ENCODE measurements around the gene ATP6V0A1. TPM values are rescaled to one million over a fixed set of nuclear protein-coding genes. Genes with fewer than 3 reads are reported as not detected.
A peak's percentile ranks its signal among the peaks of the same experiment; 100 is the strongest.
"Not testable (repeated sequence)": the region's sequence is repeated elsewhere in the genome, so short reads cannot be mapped to it uniquely, and the experiment has no call there.

ATP6V0A1 gene
- total and polyA plus RNA-seq, 2 donors from 2014 or later: 108 to 110 TPM

DNA sequence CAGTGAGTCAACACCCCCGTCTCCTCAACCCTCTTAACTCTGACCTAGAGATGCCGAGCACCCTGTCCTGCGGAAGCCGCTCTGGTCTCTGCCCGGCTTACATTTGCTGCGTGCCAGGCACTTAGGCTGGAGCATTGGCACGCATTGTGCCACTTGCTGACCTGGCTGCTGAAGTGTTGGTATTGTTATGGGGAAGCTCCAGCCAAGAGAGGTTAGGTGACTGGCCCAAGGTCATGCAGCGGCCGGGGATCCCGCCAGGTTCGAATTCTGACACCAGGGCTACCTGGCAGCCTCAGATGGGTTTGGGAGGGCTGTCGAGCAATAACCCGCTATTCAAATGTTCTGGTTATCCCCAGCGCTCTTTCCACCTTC, 89.0 kb downstream of the ATP6V0A1 start:
- FAIRE-seq: no peak
- Histone ChIP-seq H3K27ac (ENCODE audit: low read depth in 2 of 2, low read length in 2 of 2) (no peak overlapping the region), H3K9ac (ENCODE audit: low read length in 3 of 3) (no peak overlapping the region), H3K9me3 (ENCODE audit: control insufficient read depth in 2 of 3, insufficient read depth in 1 of 3, low read length in 3 of 3) (no peaks in the 10 kb centered on the region), H3K36me3 (ENCODE audit: control insufficient read depth in 2 of 3, insufficient read depth in 3 of 3, low read length in 3 of 3) (peaks cover 0 to 1% (median 0%) of the 10 kb centered on the region in 3 donors), H3K27me3 (ENCODE audit: control insufficient read depth, insufficient read depth, low read length) (no peaks in the 10 kb centered on the region), H3K4me1 (ENCODE audit: control insufficient read depth in 2 of 3, insufficient read depth in 2 of 3, low read depth in 1 of 3, low read length in 3 of 3) (peaks cover 0 to 3% (median 0%) of the 10 kb centered on the region in 3 donors), H3K4me3 (ENCODE audit: low read length in 3 of 3) (no peak overlapping the region)
- TF ChIP-seq, protein P1, sequence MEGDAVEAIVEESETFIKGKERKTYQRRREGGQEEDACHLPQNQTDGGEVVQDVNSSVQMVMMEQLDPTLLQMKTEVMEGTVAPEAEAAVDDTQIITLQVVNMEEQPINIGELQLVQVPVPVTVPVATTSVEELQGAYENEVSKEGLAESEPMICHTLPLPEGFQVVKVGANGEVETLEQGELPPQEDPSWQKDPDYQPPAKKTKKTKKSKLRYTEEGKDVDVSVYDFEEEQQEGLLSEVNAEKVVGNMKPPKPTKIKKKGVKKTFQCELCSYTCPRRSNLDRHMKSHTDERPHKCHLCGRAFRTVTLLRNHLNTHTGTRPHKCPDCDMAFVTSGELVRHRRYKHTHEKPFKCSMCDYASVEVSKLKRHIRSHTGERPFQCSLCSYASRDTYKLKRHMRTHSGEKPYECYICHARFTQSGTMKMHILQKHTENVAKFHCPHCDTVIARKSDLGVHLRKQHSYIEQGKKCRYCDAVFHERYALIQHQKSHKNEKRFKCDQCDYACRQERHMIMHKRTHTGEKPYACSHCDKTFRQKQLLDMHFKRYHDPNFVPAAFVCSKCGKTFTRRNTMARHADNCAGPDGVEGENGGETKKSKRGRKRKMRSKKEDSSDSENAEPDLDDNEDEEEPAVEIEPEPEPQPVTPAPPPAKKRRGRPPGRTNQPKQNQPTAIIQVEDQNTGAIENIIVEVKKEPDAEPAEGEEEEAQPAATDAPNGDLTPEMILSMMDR (IDR thresholded peaks at IDR 0.05; ENCODE audit: borderline replicate concordance, extremely low read depth, insufficient read depth): no peak
- DNase-seq: no peak
- intact Hi-C loops (cut with DNase I): no loop called here

DNA sequence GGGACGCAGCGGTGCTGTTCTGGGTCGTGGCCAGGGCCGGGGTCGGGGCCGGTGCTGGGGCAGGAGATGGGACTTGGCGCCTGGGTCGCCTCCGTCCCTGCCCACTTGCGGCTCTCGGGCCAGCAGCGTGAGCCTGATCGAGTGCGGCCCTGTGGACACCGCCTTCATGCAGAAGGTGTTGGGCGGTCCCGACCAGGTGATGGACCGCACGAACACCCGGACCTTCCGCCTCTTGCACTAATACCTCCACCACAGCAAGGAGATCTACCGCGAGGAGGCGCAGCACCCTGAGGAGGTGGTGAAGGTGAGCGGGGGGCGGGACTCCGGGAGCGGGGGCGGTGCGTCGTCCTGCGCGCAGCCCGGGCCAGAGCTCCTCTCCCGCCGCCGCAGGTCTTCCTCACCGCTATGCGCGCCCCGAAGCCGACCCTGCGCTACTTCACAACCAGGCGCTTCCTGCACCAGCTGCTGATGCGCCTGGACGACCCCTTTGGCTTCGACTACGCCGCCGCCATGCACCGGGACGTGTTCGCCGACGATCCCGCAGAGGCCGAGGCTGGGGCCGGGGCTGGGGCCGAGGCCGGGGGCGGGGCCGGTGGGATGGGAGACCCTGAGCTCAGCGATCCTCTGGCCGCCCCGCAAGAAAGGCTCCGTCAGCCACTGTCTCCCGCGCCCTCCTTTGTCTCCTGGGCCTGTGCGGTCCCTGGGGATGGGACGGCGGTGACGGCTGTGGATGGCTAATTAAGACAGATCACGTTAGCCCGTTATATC, 89.6 kb downstream of the ATP6V0A1 start:
- no peaks in the 10 kb centered on the region for H3K9me3 ChIP-seq (ENCODE audit: control insufficient read depth in 2 of 3, insufficient read depth in 1 of 3, low read length in 3 of 3)
- peaks cover 0 to 3% (median 0%) of the 10 kb centered on the region in 3 donors for H3K4me1 ChIP-seq (ENCODE audit: control insufficient read depth in 2 of 3, insufficient read depth in 2 of 3, low read depth in 1 of 3, low read length in 3 of 3)
- no peaks in the 10 kb centered on the region for H3K36me3 ChIP-seq (ENCODE audit: control insufficient read depth in 2 of 3, insufficient read depth in 3 of 3, low read length in 3 of 3)
- H3K4me3 ChIP-seq (ENCODE audit: low read length in 3 of 3): peak overlapping the region in 2 of 3 donors; percentile 16 to 29
- H3K9ac ChIP-seq (ENCODE audit: low read length in 3 of 3): peak overlapping the region in 1 of 3 donors; percentile 26
- TF ChIP-seq, protein P1 (IDR thresholded peaks at IDR 0.05; ENCODE audit: borderline replicate concordance, extremely low read depth, insufficient read depth): peak; percentile 64
- DNase-seq (peak; percentile 87 to 92 (median 91)), FAIRE-seq (no peak)
- intact Hi-C loops (cut with DNase I): no loop called here
- H3K27me3 ChIP-seq (ENCODE audit: control insufficient read depth, insufficient read depth, low read length): no peaks in the 10 kb centered on the region
- no peak overlapping the region for H3K27ac ChIP-seq (ENCODE audit: low read depth in 2 of 2, low read length in 2 of 2)

DNA sequence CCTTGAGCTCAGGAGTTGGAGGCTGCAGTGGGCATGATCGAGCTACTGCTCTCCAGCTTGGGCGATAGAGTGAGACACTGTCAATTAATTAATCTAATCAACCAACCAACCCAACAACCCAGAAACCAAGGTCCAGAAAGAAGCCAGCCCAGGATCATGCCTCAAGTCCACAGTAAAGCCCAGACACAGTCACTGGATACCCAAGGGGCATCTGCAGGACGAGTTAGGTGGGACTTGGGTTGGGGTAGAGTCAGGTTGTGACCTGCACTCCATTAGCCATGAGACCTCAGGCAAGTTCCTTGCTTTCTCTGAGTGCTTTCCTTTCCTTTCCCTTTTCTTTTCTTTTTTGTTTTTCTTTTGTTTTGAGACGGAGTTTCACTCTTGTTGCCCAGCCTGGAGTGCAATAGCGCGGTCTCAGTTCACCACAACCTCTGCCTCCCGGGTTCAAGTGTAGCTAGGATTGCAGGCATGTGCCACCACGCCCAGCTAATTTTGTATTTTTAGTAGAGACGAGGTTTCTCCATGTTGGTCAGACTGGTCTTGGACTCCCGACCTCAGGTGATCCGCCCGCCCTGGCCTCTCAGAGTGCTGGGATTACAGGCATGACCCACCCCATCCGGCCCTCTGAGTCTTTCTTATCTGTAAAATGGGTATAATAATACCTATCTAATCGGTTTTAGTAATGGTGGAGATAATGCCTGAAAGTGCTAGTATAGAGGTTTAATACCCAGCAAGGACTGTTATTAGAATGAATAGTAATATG, 90.5 kb downstream of the ATP6V0A1 start:
- no peak for FAIRE-seq
- H3K4me3 ChIP-seq (ENCODE audit: low read length in 3 of 3): peak overlapping the region in 1 of 3 donors; percentile 29
- no peak overlapping the region for H3K27ac ChIP-seq (ENCODE audit: low read depth in 2 of 2, low read length in 2 of 2)
- intact Hi-C loops (cut with DNase I): no loop called here
- no peak for DNase-seq
- H3K36me3 ChIP-seq (ENCODE audit: control insufficient read depth in 2 of 3, insufficient read depth in 3 of 3, low read length in 3 of 3): no peaks in the 10 kb centered on the region
- no peaks in the 10 kb centered on the region for H3K27me3 ChIP-seq (ENCODE audit: control insufficient read depth, insufficient read depth, low read length)
- H3K9ac ChIP-seq (ENCODE audit: low read length in 3 of 3): no peak overlapping the region
- TF ChIP-seq, protein P1 (IDR thresholded peaks at IDR 0.05; ENCODE audit: borderline replicate concordance, extremely low read depth, insufficient read depth): no peak
- H3K4me1 ChIP-seq (ENCODE audit: control insufficient read depth in 2 of 3, insufficient read depth in 2 of 3, low read depth in 1 of 3, low read length in 3 of 3): peaks cover 0 to 11% (median 0%) of the 10 kb centered on the region in 3 donors
- H3K9me3 ChIP-seq (ENCODE audit: control insufficient read depth in 2 of 3, insufficient read depth in 1 of 3, low read length in 3 of 3): no peaks in the 10 kb centered on the region

DNA sequence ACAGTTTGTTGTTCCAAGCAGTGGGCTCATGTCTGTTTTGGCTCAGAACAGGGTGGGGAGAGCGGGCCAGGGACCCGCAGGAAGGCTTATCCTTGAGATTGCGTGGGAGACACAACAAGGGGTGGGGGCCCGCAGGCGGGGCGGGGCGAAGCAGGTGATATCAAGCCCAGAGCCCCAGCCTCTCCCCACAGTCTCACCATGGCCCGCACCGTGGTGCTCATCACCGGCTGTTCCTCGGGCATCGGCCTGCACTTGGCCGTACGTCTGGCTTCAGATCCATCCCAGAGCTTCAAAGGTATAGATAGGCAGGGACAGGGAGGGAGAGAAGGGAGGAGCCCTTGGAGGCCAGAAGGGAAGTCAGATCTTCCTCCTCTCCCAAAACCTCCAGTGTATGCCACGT, 94.1 kb downstream of the ATP6V0A1 start, which contains the start of gene HSD17B1:
TSS of gene HSD17B1 (plus strand) at position 188 of the 400 bp plus-strand sequence. CDS start at position 199, 11 bp downstream.
- DNase-seq; H3K27me3 ChIP-seq (ENCODE audit: control insufficient read depth, insufficient read depth, low read length); H3K36me3 ChIP-seq (ENCODE audit: control insufficient read depth in 2 of 3, insufficient read depth in 3 of 3, low read length in 3 of 3); FAIRE-seq; intact Hi-C loops (cut with DNase I); H3K9me3 ChIP-seq (ENCODE audit: control insufficient read depth in 2 of 3, insufficient read depth in 1 of 3, low read length in 3 of 3); H3K27ac ChIP-seq (ENCODE audit: low read depth in 2 of 2, low read length in 2 of 2): not testable (repeated sequence)
- Histone ChIP-seq H3K4me3 (ENCODE audit: low read length in 3 of 3) (peak within 1 kb of the TSS in 2 of 3 donors; percentile 81 to 91), H3K4me1 (ENCODE audit: control insufficient read depth in 2 of 3, insufficient read depth in 2 of 3, low read depth in 1 of 3, low read length in 3 of 3) (peaks cover 0 to 15% (median 0%) of the 10 kb centered on the region in 3 donors), H3K9ac (ENCODE audit: low read length in 3 of 3) (peak within 1 kb of the TSS in 1 of 3 donors; percentile 70)

Data from kidney (tissue), 14 donors.